Liver (tissue), 9 donors: ENCODE data around the gene EEFSEC. TPM values are rescaled to one million over a fixed set of nuclear protein-coding genes. Genes with fewer than 3 reads are reported as not detected.

Experiments
- DNase-seq: peaks from one replicate; pipeline ENCODE4 v3.0.0-alpha.2; 2017; ENCODE audit warnings: low spot score
- H3K27ac ChIP-seq, 2 donors: one replicate each; pipeline ENCODE4 v1.7.0; 2013; ENCODE audit warnings: inconsistent platforms in 2 of 2, low read length in 2 of 2, control low read depth in 1 of 2, low read depth in 1 of 2, mild to moderate bottlenecking in 1 of 2
- H3K27me3 ChIP-seq, 4 donors: one replicate each; pipeline versions ENCODE4 v1.6.1 to v1.7.0; 2013; ENCODE audit warnings: low read length in 3 of 4, inconsistent platforms in 1 of 4, mild to moderate bottlenecking in 1 of 4, moderate library complexity in 1 of 4; ENCODE audit not compliant: control insufficient read depth in 4 of 4, insufficient read depth in 4 of 4
- H3K36me3 ChIP-seq, 4 donors: one replicate each; pipeline versions ENCODE4 v1.6.1 to v1.7.0; 2013; ENCODE audit warnings: low read length in 3 of 4, mild to moderate bottlenecking in 3 of 4, low read depth in 1 of 4, moderate library complexity in 1 of 4; ENCODE audit not compliant: control insufficient read depth in 4 of 4, insufficient read depth in 3 of 4
- H3K4me1 ChIP-seq, 4 donors: one replicate each; pipeline versions ENCODE4 v1.6.1 to v1.7.0; 2013; ENCODE audit warnings: low read length in 3 of 4, mild to moderate bottlenecking in 3 of 4, moderate library complexity in 1 of 4; ENCODE audit not compliant: control insufficient read depth in 4 of 4, insufficient read depth in 4 of 4
- H3K4me3 ChIP-seq, 3 donors: one replicate each; pipeline versions ENCODE4 v1.6.1 to v1.7.0; 2013; ENCODE audit warnings: low read length in 3 of 3, control low read depth in 1 of 3, low read depth in 1 of 3, mild to moderate bottlenecking in 1 of 3
- H3K9ac ChIP-seq, 2 donors: one replicate each; pipeline ENCODE4 v1.7.0; 2013; ENCODE audit warnings: low read length in 2 of 2, mild to moderate bottlenecking in 2 of 2, moderate library complexity in 2 of 2, control low read depth in 1 of 2, low read depth in 1 of 2
- H3K9me3 ChIP-seq, 4 donors: one replicate each; pipeline versions ENCODE4 v1.6.1 to v1.7.0; 2013; ENCODE audit warnings: low read length in 3 of 4; ENCODE audit not compliant: control insufficient read depth in 4 of 4
- EGR1 ChIP-seq, 2 donors: IDR thresholded peaks; 2 replicates each; pipeline ENCODE4 v1.6.1; 2016 to 2018; ENCODE audit warnings: antibody characterized with exemption in 2 of 2, low read depth in 2 of 2
- FOXA2 ChIP-seq: IDR thresholded peaks from 2 replicates; pipeline ENCODE4 v1.6.1; 2016; ENCODE audit warnings: antibody characterized with exemption
- GABPA ChIP-seq, 2 donors: IDR thresholded peaks in 1 of 2; conservative IDR thresholded peaks in 1 of 2; 2 replicates each; pipeline ENCODE4 v1.6.1; 2016; ENCODE audit warnings: antibody characterized with exemption in 2 of 2, mild to moderate bottlenecking in 1 of 2, moderate library complexity in 1 of 2
- HNF4A ChIP-seq, 2 donors: conservative IDR thresholded peaks; 2 replicates each; pipeline ENCODE4 v1.6.1; 2016; ENCODE audit warnings: antibody characterized with exemption in 2 of 2, mild to moderate bottlenecking in 2 of 2
- HNF4G ChIP-seq: IDR thresholded peaks from 2 replicates; pipeline ENCODE4 v1.6.1; 2016; ENCODE audit warnings: antibody characterized with exemption
- JUND ChIP-seq, 2 donors: IDR thresholded peaks; 2 replicates each; pipeline ENCODE4 v1.6.1; 2016; ENCODE audit warnings: antibody characterized with exemption in 2 of 2
- NR2F2 ChIP-seq: IDR thresholded peaks from 2 replicates; pipeline ENCODE4 v1.6.1; 2016; ENCODE audit warnings: antibody characterized with exemption
- RXRA ChIP-seq, 2 donors: IDR thresholded peaks; 2 replicates each; pipeline ENCODE4 v1.6.1; 2017 to 2018; ENCODE audit warnings: antibody characterized with exemption in 2 of 2, mild to moderate bottlenecking in 1 of 2
- SP1 ChIP-seq: IDR thresholded peaks from 2 replicates; pipeline ENCODE4 v1.6.1; 2018; ENCODE audit warnings: antibody characterized with exemption, mild to moderate bottlenecking
- TAF1 ChIP-seq: conservative IDR thresholded peaks from 2 replicates; pipeline ENCODE4 v1.6.1; 2016; ENCODE audit warnings: antibody characterized with exemption, mild to moderate bottlenecking
- YY1 ChIP-seq: IDR thresholded peaks from 2 replicates; pipeline ENCODE4 v1.6.1; 2016; ENCODE audit warnings: antibody characterized with exemption, mild to moderate bottlenecking
- WGBS: extraction: QIAGEN DNeasy Blood & Tissue Kit; methylation state at CpG from one replicate; pipeline ENCODE4 v1.1.7; 2013; 5-methylcytosine and 5-hydroxymethylcytosine counted together
- polyA plus RNA-seq, 2 donors: library from polyadenylated mRNA; stranded (reverse) in 1 of 2; unstranded in 1 of 2; fragments of 200-250 nt in 1 of 2; fragments of >200 nt in 1 of 2; fragmentation: Nextera tagmentation in 1 of 2; extraction: Ambion mirVana in 1 of 2; gene quantifications; one replicate each; pipeline versions ENCODE4 v1.2.1 to v1.2.3, GENCODE V29; 2013 to 2015
- total RNA-seq, 2 donors: library from RNA; depleted of rRNA; stranded (reverse); fragments of >200 nt; gene quantifications; one replicate each; pipeline ENCODE4 v1.2.3, GENCODE V29; 2014
- TF ChIP-seq, protein P1 (sequence below): IDR thresholded peaks from 2 replicates; pipeline ENCODE4 v1.6.1; 2016; ENCODE audit warnings: antibody characterized with exemption
- TF ChIP-seq, protein P2 (sequence below): IDR thresholded peaks from 2 replicates; pipeline ENCODE4 v1.6.1; 2016; ENCODE audit warnings: antibody characterized with exemption
- donor health status: healthy.
- donor health status: healthy.
- donor health status: healthy.
- donor health status: healthy.
- donor health status: healthy.

Gene EEFSEC
- total and polyA plus RNA-seq, 4 donors, result 8.4 to 13.1 (median 10.7) TPM

- TF ChIP-seq, protein P1, sequence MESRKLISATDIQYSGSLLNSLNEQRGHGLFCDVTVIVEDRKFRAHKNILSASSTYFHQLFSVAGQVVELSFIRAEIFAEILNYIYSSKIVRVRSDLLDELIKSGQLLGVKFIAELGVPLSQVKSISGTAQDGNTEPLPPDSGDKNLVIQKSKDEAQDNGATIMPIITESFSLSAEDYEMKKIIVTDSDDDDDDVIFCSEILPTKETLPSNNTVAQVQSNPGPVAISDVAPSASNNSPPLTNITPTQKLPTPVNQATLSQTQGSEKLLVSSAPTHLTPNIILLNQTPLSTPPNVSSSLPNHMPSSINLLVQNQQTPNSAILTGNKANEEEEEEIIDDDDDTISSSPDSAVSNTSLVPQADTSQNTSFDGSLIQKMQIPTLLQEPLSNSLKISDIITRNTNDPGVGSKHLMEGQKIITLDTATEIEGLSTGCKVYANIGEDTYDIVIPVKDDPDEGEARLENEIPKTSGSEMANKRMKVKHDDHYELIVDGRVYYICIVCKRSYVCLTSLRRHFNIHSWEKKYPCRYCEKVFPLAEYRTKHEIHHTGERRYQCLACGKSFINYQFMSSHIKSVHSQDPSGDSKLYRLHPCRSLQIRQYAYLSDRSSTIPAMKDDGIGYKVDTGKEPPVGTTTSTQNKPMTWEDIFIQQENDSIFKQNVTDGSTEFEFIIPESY, result no peak
- TF ChIP-seq FOXA2 (no peak), JUND (IDR thresholded peaks at IDR 0.05) (no peak), HNF4G (no peak), NR2F2 (no peak), SP1 (no peak), RXRA (IDR thresholded peaks at IDR 0.05) (no peak), GABPA (IDR thresholded peaks at IDR 0.05 in 1 of 2, conservative IDR thresholded peaks at IDR 0.05 in 1 of 2) (no peak)
These were observed 74.2 kb downstream of the EEFSEC start (continued) for GRCh38 chr3:128227507-128227906.

DNA sequence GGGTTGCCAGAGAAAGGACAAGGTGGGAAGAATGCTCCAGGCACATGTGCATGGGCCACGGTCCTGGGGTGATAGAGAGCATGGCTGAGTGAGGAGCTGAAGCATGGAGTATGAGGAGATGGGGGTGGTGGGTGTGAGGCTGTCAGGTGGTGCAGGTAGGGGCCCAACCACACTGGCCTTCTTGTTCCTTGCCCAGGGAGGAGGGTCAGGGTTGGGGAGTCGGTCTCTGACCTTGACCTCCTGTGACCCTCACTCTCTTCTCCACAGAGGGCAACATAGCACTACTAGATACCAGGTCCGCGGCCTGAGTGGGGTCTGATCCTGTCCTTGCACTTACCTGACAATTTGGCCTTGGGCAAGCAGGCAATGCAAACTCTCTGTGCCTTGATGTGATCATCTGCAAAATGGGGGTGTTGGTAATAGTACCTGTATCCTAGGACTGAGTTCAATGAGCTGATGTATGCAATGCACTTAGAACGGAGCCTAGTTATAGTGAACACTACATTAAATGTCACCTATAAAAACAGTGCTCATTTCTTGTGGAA is 75.2 kb downstream of the EEFSEC start:
- WGBS, result 97% methylated on average over 5 of the region's 5 CpGs
- no peaks in the 10 kb centered on the region for H3K9me3 ChIP-seq
- no peak overlapping the region for H3K4me3 ChIP-seq
- H3K27me3 ChIP-seq, result no peaks in the 10 kb centered on the region
- no peak for DNase-seq
- no peak overlapping the region for H3K9ac ChIP-seq
- no peak overlapping the region for H3K27ac ChIP-seq
- TF ChIP-seq JUND (IDR thresholded peaks at IDR 0.05) (no peak), YY1 (no peak)
- TF ChIP-seq, protein P2, sequence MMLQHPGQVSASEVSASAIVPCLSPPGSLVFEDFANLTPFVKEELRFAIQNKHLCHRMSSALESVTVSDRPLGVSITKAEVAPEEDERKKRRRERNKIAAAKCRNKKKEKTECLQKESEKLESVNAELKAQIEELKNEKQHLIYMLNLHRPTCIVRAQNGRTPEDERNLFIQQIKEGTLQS, result no peak
- no peaks in the 10 kb centered on the region for H3K4me1 ChIP-seq
- H3K36me3 ChIP-seq, result no peaks in the 10 kb centered on the region

DNA sequence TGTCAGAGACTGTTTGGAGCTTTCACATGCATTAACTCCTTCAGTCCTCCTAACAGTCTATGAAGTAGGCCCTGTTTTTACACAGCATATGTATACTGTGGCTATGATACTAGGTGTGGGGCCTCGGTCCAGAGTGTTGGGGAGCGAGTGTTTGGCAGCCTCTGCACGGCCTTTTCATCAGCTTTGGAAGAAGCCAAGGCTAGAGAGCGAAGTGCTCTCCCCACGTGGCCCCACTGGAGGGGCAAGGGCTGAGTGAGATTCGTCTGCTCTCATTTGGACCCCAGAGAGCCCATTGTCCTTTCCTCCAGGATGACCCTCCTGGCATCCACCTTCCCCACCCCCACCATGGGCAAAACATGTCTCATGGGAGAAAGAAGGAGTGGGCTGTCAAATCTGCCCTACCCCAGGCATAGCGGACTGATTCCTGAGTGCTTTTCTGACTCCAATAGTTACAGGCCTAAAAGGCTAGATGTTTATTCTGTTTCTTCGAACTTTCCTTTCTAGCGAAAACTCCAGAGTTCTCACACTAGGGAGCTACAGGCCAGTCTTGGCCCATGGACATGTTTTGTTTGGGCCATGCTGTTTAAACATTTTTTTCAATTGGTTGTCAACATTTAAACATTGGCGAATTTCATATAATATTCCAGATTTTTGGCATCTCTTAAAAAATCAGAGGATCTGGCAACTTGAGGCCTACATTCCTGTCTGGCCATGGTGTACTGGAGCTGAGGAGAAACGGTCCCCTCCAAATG is 76.0 kb downstream of the EEFSEC start:
- no peak overlapping the region for H3K9ac ChIP-seq
- no peak overlapping the region for H3K4me3 ChIP-seq
- no peak overlapping the region for H3K27ac ChIP-seq
- no peaks in the 10 kb centered on the region for H3K36me3 ChIP-seq
- no peaks in the 10 kb centered on the region for H3K27me3 ChIP-seq
- H3K4me1 ChIP-seq, result no peaks in the 10 kb centered on the region
- H3K9me3 ChIP-seq, result no peaks in the 10 kb centered on the region
- WGBS, result 93% methylated on average over 11 of the region's 11 CpGs
- TF ChIP-seq RXRA (IDR thresholded peaks at IDR 0.05) (no peak), GABPA (IDR thresholded peaks at IDR 0.05 in 1 of 2, conservative IDR thresholded peaks at IDR 0.05 in 1 of 2) (no peak), HNF4A (conservative IDR thresholded peaks at IDR 0.05) (no peak), EGR1 (IDR thresholded peaks at IDR 0.05; ENCODE audit: low read depth in 2 of 2) (no peak), SP1 (no peak), NR2F2 (no peak), YY1 (no peak), TAF1 (no peak)
- TF ChIP-seq, protein P1, result no peak
- no peak for DNase-seq
